HG03280 (cell line): ENCODE results near the gene PTPRM.

Experiments
- ATAC-seq: cut with Tn5 transposase; IDR thresholded peaks from one replicate; pipeline ENCODE4 v1.9.1; 2021; ENCODE audit warnings: mild to moderate bottlenecking, moderate library complexity; ENCODE audit not compliant: unreplicated experiment

PTPRM gene

DNA sequence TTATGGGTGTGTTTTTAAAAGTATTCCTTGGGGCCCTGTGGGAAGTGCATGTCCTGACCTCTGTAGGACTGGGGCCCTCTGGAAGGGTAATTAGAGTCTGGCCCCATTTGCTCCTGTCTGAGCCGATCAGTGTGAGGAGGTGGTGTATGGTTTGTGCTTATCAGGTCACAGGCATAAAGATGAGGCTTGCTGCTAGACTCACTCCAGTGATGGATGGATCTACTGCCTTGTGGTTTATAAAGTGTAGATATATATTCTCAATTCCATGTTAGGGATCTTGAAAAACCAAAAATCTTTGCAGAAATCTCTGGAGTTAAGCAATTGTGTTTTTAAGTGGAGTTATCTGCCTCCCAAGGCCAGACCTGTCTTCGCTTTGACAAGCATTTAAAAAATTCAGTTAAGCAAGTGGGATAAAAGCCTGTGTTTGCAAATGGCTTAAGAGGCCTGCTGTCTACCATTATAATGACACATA lies 182.4 kb downstream of the PTPRM start:
- ATAC-seq, result no peak

DNA sequence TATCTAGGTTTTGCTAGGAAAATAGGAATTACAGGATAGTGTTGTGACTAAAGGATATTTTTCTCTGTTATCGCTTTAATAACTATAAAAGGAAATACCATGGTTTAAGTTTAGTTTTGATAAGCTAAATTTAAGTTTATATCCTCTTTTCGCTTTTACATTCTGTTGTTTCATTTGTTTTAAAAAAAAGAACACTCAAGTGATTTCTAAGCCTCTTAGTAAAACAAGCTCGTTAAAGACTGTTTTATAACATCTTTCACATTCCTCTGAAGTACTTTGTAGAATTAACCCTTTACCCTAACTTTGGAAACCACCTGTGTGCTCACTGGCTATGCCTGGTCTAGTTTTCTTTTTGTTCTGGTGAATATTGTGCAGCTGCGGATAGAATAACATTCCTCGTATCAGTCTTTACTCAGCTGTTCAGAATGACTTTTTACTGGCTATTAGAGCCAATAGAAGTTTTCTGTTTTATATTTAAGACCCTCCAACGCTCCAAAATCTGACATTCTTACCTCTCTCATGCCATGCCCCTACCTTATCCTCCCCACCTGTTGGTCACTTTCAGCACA lies 183.1 kb downstream of the PTPRM start:
- no peak for ATAC-seq

DNA sequence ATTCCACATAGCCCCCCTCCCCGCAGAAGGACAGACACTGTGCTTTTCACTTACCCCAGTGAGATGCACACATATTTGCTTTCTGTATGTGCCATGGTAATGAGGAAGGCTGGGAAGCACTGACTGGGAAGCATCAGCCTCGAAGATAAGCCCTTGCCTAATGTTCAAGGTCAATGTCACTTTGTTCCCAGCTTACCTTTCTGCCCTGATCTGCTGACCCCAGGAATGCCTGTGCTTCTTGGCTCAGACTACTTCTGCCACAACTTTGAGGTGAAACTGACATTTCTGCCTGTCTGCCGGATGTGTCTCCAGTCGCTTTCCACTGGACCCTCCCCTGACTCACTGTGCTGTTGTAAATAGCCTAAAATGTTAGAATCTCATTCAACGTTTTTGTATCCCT lies 183.8 kb downstream of the PTPRM start:
- ATAC-seq, result no peak

DNA sequence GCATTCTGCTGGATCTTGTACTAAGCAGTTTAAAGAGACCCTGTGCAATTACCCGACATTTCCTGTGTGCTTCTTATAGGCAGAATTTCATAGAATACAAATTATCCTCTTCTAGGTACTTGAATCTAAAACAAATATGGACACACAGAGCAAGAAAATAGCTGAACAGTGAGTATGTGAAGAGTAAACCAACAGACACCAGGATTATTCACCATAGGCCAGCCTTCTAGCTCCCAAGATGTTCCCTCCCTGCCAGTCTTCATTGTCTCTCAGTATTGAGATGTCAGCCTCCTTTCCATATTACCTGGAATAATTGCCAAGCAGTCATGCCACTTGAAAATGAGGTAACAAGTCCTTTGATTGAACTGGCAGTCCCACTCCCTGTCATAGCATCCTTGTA lies 187.1 kb downstream of the PTPRM start:
- no peak for ATAC-seq

DNA sequence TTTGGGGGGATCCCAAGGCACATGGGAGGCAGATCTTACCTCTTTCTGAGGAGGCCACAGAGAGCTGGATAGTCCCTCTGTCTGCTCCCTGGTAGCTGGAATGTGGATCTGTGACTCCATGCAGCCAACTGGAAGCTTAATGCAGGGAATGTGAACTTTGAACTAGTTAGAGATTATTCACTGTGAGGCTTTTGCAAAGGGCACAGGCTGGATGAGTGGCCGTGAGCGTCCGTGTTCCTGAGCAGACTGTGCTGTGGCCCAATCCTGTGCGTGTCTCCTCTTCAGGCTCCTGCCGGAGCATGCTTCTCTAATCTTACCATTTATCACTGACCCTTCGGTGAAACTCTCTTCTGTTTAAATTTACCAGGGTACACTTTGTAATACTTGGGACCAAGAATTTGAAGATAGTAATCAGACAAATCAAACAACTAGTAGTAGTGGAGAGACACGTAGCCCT lies 187.6 kb downstream of the PTPRM start:
- ATAC-seq, result no peak

DNA sequence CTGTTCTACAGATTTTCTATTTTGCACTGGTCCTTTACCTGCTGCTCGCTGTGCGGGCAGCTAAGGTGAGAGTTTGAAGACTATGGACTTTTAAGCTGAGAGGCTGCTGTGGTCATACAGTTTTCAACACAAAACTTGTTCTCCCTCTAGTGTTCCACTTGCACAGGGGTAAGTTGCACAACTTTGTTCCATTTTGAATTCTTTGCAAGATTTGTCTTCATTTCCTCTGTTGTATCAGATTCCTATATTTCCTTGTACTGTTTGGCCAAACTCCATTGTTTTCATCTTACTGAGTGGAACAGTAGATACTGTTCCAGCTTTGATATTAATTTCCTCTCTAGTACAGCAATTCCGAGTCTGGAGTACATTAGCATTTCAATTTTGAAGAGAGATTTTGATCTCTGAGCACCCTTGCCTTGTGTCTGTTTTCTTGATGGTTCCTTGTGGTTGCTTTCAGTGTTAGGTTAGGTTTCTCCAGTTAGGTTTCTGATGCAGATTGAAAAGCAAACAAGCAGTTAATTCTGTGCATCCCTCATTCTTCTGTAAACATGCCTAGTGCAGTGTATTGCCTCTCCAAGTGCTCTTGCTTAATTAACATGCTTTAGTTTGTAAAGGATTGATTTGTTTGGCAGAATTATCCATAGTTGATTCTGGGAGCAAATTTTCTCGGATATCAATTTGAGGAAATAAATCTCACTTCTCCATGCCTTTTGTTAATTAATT lies 188.8 kb downstream of the PTPRM start:
- ATAC-seq, result no peak

DNA sequence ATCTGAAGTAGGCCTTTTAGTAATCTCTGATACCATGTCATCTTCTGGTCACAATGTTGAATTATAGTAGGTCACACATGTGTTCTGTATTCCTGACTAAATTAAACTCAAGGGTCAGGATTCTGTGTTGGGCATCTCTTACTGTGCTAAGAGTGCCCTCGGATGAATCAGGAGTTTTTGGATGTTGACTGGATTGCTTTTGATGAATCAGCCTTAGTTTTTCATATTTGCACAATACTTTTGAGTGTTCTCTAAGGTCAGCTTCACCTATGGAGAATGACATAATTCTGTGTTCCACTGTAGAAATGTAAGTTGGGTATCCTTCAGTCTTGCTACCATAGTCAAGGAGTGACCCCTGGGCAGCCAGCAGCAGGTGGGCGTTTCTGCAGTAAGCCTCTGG lies 190.1 kb downstream of the PTPRM start:
- ATAC-seq, result no peak

DNA sequence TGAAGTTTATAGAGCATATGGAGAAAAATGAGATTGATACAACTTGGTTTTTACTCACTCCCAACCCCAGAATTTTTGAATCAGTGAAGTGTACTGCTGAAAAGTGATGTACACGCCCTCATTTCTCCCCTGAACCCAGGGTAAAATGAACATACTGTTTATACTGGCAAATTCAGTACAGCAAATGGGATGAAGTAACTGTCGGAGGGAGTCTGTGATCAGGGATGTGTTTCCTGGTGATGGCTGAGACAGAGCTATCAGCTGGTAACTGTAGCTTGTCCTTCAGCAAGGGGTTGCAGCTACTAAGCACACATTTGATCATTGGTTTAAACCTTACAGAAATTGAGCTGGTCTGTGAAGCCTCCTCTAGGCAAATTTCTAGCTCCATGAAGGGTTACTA lies 191.6 kb downstream of the PTPRM start:
- no peak for ATAC-seq

DNA sequence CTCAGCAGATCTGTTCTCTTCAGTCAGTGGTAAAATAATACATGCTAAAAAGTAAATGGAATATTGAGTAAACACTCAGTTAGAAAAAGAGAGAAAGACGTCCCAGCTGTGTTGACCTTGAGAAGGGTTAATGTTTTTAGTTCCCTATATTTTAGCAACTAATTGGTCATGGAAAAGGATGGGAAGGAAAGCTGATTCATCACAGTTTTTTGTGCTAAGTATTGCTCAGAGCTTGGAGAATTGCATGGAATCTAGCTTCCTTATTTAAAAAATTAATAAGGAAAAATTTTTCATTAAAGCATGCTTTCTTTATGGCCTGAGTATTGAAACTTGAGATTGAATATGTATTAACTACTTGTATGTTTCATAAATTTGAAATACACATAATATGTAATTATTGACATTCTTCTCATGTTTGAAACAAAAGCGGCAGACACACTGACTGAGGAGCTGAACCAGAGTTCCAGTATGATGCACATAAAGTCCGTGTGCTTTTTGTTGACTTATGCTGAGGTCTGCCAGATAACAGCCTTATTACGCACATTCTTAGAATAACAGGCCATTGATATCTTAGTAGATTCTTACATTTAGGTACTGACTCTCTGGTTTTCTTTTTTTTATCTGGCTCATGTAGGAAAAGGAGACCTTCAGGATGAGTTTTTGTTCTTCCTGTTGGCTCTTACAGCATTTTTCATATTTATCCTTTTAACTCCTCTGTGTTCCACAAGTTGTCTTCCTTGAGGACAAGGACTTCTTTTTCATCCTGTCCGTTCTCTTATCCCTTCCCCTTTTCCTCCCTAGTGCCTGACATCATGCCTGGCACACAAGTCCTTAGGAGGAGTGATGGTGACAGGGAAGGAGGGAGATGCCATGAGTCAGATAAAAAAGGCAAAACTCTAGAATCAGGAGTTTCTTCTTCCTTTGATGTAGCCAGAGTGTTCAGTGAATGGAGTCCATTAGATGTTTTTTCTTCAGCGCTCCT lies 194.1 kb downstream of the PTPRM start:
- no peak for ATAC-seq

DNA sequence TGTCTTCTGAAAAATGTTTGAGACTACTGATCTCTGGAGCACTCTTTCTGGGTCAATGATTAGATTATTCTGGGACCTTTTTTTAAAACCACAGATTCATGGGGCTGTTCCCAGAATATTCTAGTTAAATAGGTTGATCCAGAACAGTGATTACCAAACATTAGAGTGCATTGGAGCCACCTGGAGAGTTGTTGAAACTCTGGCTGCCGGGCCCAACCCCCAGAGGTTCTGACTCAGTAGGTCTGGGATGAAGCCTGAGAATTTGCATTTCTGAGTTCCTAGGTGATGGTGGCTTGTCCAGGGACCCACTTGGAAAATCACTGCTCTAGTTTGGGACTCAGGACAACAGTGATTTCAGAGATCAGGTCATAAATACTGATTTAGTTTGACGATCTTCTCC lies 197.3 kb downstream of the PTPRM start:
- no peak for ATAC-seq

DNA sequence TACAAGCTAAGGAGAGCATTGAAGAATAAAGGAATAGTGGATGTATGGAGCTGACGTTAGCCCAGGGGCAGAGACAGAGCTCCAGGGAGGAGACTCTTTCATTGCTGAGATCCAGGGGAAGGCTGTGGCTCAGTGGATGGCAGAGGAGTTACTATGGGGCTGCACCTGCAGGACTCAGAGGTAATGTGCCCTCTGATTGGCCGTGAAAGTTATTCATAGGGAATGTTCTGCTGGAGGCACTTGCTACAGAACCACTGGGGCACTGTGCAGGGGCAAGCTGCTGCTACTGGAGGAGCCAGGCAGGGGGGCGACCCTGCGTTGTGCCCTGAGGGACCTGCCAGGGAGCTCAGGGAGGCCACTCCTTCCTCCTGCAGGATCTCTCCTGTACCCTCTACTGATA lies 199.2 kb downstream of the PTPRM start:
- no peak for ATAC-seq

DNA sequence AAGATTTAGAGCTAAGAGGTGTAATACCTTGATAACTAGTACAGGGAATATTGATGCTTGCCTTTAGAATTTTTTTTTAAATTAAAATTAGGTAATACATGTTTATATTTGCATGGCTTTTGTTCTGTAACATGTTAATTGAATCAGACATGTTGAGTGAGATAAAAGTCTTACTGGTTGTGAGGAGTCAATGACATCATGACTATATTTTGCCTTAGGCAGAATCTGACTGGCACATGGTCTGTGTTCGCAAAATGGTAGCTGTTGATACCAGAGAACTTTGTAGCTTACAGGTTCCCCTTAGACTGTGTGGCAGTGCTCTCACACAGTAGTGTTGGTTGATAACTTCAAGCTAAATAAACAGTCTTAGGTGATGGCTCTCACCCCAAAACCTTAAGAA lies 199.7 kb downstream of the PTPRM start:
- ATAC-seq, result no peak

DNA sequence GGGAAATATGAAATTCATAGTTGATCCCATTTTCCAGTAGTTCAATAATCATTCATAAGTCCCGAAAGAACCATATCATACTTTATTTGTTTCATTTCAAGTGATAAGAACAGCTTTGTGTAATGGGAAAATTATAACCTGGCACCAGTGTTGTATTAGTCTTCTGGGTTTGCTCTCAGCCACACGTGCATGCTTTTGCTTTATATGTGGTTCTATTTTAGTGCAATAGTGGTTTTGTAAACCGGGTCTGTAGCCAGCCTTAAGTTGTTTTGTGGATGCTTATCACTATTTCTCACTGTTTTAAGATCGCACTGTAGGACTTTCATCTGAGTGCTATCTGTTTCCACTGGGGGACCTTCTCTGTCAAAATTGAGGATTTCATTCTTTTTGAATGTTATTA lies 203.8 kb downstream of the PTPRM start:
- ATAC-seq, result no peak

DNA sequence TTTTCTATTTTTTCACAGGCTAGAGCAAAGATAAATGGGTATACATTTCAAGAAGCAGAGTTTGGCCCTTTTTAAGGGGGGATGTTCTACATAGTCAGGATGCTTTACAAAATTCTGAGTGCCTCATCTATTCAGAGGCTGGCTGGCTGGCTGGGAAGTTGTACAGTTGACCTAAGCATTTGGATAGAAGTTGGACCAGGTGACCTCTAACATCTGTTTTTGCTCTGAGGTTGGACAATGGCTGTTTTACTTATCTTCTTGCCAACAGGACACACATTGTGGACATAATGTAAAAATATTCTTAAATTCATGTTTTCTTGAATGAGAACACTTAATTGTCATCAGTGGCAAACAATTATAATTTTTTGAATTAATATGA lies 205.4 kb downstream of the PTPRM start:
- no peak for ATAC-seq

DNA sequence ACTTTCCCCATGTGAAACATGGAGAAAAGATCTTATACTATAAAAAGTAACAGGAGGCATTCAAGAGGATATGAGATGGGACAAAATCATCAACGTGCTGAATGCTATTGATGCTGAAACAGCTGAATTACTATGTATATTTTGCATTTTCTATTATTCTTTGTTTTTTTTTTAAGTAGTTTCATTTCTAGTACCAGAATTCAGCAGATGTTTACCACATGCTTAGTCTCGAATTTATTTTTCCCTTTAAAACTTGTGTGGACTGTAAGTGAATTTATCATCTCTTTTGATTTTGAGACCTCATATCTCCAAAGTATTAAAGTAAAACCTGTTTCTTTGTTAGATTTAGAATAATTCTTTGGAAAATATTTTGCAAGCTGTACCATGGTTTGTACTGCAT lies 205.8 kb downstream of the PTPRM start:
- no peak for ATAC-seq

DNA sequence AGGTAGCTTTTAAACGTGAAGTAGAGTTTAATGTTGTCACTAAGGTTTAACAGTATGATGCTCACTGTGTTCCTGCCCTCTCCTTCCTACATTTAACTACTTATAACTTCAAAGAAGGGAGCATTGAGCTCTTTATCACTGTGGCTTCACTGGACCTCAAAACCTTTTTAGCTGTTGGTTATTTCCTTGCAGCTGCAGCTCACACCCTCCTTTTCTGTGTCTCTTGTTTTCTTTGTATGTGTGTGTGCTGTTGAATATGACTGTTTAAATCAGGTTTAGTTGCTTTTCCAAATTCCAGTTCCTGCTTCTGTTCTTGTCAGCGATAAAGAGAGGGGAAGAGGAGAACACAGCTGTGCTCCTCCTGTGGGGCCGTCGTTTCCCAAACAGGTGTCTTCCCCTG lies 208.0 kb downstream of the PTPRM start:
- no peak for ATAC-seq

DNA sequence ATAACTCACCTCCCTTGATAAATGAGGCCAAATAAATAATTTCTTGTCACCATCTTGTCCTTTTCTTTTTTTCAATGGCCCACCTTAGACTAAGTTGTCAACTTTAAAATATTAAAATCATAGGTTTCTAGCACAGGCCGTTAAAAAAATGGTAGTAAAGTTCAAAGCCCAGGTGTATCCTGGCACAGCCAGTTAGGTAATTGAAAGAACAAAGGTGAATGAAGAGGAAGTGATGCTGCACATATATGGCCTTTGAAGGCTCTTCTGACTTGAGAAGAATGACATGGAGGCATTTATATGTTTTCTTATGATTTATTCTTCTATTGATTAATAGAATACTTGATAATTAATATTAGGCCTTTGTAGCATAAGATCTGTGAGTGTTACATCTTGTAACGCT lies 208.7 kb downstream of the PTPRM start:
- no peak for ATAC-seq

DNA sequence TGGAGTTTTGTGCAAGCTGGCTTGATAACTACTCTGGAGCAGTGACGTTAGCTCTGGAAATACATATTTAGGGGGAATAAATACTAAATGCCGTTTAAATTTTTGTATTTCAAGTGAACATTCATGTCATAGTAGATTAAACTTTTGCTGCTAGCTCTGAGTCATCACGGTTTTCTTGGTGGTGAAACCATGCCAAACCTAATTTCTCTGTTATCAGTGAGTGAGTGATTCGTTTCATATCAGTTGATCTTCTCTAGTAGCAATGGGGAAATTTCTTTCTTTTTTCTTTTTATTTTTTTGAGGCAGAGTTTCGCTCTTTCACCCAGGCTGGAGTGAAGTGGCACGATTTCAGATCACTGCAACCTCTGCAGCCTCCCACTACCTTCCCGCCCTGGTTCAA lies 211.1 kb downstream of the PTPRM start:
- no peak for ATAC-seq

DNA sequence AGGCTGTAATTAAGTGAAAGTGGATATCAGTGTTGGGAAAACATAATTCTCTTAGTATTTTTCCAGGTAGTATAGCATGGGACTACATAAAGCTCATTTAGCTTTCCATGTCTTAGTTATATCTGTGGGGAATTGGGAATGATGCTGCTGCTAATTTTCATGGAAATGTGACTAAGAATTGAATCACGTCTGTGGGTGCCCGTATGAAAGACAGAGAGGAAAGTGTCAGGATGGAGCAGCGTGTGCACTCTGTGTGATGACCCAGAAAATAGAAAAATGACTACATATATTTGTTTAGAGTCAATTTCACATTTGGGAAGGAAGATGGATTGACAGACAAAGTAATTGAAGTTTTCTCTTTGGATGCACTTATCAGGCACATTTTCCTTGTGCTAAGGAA lies 212.1 kb downstream of the PTPRM start:
- ATAC-seq, result no peak

DNA sequence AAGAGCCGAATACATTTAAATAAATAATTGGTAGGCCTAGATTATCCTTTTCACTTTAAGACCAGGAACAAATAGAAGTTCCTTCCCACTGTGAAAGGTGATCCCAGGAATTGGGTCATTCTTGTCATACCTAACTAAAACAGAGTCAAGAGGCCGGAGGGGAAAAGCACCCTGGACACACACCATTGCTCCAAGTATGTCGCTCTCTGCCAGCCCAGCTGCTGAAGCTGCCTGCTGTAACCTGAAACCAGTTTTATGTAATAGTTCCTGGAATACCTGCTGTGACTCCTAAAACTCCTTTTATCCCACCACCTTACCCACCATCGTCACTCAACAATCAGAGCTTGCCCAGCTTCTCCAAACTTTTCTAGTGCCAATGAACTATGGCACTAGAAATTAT lies 217.1 kb downstream of the PTPRM start:
- no peak for ATAC-seq

DNA sequence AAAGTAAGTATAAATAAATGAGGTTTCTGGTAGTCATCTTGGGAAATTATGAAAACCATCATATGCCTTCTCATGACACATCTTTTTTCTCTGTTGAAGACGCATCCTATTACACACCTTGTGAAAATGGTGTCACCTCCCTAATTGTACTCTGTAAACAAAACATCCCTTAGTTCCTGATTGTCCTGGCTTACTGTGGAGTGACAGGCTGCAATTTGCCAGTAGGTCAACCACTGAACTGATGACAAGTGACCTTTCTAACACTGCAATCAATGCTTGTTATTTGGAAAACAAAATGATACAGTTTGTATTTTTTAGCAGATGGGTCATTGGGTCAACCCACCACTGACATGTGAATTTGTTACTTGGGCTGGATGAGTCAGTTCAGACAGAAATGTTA lies 219.5 kb downstream of the PTPRM start:
- ATAC-seq, result no peak

DNA sequence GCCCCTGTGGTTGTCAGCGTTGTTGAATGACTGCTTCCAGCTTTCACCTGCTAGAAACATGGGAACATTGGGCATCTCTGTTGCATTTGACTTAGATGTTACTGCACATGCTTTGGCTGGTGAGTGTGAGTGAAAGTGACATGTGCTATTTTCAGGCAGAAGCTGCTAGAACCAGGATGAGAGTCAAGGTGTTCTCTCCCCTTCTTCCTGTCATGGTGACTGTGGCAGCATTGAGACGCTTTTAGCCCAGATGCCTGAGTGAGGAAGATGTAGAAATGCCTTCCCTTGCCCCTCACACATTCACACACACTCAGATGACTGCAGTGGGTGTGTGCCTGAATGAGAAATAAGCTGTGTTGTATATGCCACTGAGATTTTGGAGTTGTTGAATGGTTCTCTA lies 220.2 kb downstream of the PTPRM start:
- no peak for ATAC-seq
